ENCODE measurements around the gene ATP5F1B.

GRCh38 chr12:56616925-56617324 is 28.9 kb downstream of the ATP5F1B start:
- TF ChIP-seq RFX5 (IDR thresholded peaks at IDR 0.05; ENCODE audit: low read depth, low read length) = no peak
- no peak for TF ChIP-seq ZNF263 (CRISPR knock-in tag; IDR thresholded peaks at IDR 0.05; ENCODE audit: borderline replicate concordance)
- TF ChIP-seq ILF3 (IDR thresholded peaks at IDR 0.05; ENCODE audit: borderline replicate concordance) = no peak
- TF ChIP-seq POU5F1 (IDR thresholded peaks at IDR 0.05; ENCODE audit: borderline replicate concordance, low read depth, low read length, partially characterized antibody) = no peak
- peak; percentile 60 for TF ChIP-seq MEIS2 (IDR thresholded peaks at IDR 0.05; ENCODE audit: partially characterized antibody)
- no peak for TF ChIP-seq ZNF24 (IDR thresholded peaks at IDR 0.05)
